GOT3 (cell line): ENCODE measurements around the gene RPL26.
"Not testable (repeated sequence)": the region's sequence is repeated elsewhere in the genome, so short reads cannot be mapped to it uniquely, and the experiment has no call there.

ENCODE experiments used
- DNase-seq: peaks from one replicate; lab custom pipeline; 2025; ENCODE audit warnings: mixed read lengths; lab: John Stamatoyannopoulos, UW

Gene RPL26

GRCh38 chr17:8394497-8394896 is 11.5 kb upstream of the RPL26 start:
- not testable (repeated sequence) for DNase-seq

- no peak for DNase-seq
These were observed 10.7 kb upstream of the RPL26 start for GRCh38 chr17:8393470-8394231.

DNA sequence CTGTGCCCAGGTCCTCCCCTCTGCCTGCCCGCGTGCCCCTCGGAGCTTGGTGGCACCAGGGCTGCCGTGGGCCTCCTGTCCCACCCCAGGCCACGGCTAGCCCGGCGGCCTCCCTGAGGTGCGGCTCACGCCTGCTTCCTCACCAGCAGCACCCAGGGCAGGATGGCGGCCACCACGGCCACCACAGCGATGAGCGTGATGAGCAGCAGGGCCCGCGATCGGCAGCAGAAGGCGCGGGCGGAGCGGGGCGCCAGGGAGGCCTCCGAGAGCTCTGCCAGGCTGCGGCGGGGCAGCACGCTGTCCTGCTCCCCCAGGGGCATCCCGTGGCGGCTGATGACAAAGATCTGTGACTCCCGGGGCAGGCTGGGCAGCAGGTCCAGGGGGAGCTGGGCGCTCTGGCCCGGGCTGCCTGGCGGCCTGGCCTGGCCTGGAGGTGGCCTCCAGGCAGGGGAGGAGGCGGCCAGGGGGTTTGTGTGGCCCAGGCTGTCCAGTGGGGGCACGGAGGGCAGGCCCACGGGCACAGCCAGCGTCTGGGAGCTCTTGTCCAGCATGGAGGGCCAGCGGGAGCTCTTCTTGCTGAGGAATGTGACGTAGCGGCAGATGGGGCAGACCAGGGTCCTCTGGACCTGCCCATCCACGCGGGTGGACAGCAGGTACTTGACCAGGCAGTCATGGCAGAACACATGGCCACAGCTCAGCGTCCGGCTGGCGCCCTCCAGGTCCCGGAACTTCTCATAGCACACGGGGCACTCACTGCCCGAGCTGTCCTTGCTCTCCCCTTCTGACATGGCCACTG is 9.9 kb upstream of the RPL26 start:
- no peak for DNase-seq

- no peak for DNase-seq
These were observed 9.3 kb upstream of the RPL26 start for GRCh38 chr17:8392274-8392673.

GRCh38 chr17:8391711-8392110 is 8.7 kb upstream of the RPL26 start:
- no peak for DNase-seq

- DNase-seq: no peak
These were observed 5.1 kb upstream of the RPL26 start for GRCh38 chr17:8387914-8388651.

- no peak for DNase-seq
These were observed 3.8 kb upstream of the RPL26 start for GRCh38 chr17:8386841-8387240.

GRCh38 chr17:8384801-8385378 is 1.9 kb upstream of the RPL26 start:
- DNase-seq: no peak

DNA sequence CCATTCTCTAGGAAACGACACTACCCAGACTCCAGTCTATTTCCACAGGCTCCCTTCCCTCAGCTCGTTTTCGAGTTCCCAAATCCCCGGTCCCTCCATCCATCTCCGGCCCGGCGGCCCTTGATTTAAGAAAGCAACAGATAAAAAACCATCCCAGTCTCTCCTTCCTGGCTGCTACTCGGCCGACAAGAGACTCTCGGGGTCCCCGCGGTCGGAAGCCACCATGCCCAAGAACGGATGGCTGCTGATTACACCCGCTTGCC is 182 bp downstream of the RPL26 start:
- no peak for DNase-seq

GRCh38 chr17:8382052-8382879 is 727 bp downstream of the RPL26 start:
- DNase-seq: no peak

- DNase-seq: no peak
These were observed 2.9 kb downstream of the RPL26 start for GRCh38 chr17:8380049-8380448.

DNA sequence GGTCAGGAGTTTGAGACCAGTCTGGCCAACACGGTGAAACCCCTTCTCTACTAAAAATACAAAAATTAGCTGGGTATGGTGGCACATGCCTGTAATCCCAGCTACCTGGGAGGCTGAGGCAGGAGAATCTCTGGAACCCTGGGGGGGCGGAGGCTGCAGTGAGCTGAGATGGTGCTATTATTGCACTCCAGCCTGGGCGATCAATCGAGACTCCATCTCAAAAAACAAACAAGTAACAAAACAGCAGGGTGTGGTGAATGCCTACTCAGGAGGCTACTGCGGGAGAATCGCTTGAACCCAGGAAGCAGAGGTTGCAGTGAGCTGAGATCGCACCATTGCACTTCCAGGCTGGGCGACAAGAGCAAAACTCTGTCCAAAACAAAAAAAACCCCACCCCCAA is 4.9 kb downstream of the RPL26 start:
- DNase-seq: not testable (repeated sequence)

- DNase-seq: no peak
These were observed 5.6 kb downstream of the RPL26 start for GRCh38 chr17:8377422-8377821.

DNA sequence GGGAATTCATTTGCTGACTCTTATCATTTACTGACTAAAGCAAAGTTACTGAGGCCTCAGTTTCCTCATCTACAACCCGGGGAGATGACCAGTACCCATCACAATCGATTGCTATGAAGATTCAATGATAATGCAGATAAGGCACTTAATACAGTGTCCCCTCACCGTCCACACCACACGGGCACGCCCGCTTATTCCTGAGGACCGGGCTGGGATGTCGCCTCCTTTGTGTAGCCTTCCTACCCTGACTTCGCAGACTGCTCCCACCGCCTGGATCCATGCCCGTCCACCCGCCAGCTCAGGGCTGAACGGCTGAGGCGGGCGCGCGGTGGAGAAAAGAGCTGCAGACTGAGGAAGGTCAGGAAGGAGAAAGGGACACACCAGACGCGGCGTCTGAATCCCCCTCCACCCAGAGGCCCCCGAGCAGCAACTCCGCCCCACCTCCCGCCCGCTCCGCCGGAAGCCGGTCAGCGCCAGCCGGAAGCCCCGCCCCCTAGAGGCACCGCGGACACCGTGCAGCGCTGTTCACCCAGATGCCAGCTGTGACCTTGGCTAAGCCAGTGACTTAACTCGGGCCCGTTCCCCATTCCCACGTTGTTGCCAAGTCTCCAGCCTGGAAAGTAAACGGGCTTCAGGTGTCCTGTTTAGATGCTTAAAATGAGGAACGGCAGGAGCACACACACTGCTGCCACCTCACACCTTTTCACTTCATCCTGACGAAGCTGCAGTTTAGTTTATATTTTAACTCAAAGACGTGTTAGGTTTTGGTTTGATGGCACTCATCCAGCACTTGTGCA is 6.5 kb downstream of the RPL26 start, which contains the start of gene KRABD2:
Gene KRABD2 (minus strand): TSS at position 434 of the 797 bp plus-strand sequence.
- peak; percentile 63 for DNase-seq

- no peak for DNase-seq
These were observed 7.2 kb downstream of the RPL26 start for GRCh38 chr17:8375738-8376259.

DNA sequence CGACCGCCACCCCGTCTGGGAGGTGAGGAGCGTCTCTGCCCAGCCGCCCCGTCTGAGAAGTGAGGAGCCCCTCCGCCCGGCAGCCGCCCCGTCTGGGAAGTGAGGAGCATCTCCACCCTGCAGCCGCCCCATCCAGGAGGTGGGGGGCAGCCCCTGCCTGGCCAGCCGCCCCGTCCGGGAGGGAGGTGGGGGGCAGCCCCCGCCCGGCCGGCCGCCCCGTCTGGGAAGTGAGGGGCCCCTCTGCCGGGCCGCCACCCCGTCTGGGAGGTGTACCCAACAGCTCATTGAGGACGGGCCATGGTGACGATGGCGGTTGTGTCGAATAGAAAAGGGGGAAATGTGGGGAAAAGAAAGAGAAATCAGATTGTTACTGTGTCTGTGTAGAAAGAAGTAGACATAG is 9.1 kb downstream of the RPL26 start:
- not testable (repeated sequence) for DNase-seq

GRCh38 chr17:8372422-8372821 is 10.6 kb downstream of the RPL26 start:
- DNase-seq: no peak

DNA sequence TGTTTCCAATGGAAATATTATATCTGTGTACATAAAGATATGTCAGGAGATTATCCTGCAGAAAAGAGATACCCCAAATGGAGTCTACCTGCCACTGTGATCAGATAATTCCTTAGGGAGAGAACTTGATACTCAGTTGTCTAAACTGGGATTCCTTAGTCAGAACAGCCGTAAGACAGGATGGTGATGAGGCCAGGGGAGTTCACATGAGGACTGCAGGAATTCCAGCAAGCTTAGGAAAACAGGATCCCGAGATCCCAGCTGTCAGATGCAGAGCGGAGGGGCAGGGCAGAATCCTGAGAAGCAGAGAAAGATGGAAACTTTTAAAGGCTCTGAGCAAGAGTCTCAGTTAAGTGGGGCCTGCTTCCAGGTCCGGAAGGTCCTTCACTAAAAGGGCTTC is 11.2 kb downstream of the RPL26 start:
- no peak for DNase-seq

DNA sequence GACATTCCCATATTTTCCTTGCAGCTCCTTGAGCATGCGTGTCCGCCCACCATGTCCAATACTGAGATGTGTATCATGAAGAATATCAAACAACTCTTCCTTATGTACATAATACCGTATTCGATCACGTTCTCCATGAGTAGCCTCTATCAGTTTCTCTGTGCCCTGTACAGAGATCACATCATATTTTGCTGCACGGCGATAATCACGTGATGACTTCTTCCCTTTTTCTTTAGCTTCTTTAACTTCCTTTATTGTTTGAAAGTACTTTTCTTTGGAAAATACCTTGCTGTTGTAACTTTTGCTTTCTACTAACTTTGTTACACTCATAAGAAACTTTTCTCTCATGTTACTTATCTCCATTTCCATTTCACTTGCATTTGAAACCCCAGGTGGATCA is 13.0 kb downstream of the RPL26 start:
- DNase-seq: no peak

DNA sequence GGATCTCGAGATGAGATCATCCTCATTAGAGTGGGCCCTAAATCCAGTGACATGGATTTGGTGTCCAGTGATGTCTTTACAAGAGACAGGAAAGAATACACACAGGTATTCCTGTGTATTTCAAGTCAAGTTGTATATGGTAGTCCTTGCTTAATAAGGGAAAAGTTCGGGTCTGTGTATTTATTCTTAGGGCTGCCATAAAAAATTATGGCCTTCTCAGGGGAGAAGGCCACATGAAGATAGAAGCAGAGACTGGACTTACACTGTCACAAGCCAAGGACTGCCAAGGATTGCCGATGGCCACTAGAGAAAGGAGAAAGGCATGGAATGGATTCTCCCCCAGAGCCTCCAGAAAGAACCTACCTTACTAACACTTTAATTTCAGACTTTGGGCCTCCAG is 14.8 kb downstream of the RPL26 start:
- no peak for DNase-seq

DNA sequence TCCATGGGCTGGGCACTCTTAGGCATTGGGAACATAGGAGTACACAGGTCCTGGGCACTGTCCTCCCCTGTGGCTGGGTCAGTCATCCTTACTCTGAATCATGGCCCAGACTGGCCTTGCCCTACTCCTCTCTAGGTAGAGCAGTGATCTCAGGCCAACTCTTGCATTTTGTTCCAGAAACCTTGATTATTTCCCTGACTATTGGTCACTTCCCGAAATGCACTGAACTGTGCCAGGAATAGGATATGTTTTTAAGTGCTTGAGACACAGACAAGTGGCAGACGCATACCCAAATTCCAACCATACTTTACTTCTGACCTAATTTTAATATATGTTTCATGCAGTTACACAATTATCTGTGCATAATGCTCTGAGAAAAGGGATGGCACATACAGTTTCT is 16.8 kb downstream of the RPL26 start:
- no peak for DNase-seq
